AG09319 (cell line): ENCODE results near the gene PDE4D.

Experiments
- DNase-seq: peaks from one replicate; pipeline ENCODE4 v3.0.0-alpha.2; 2010; ENCODE audit warnings: low read depth; ENCODE audit errors: extremely low read depth
- CTCF ChIP-seq: IDR thresholded peaks from 2 replicates; pipeline ENCODE4 v1.5.1; 2011; ENCODE audit warnings: low read depth, mild to moderate bottlenecking, inconsistent platforms, low read length, moderate library complexity

Gene PDE4D

GRCh38 chr5:59485629-59486439 lies 407.7 kb downstream of the PDE4D start:
- TF ChIP-seq CTCF = no peak
- DNase-seq = no peak

- DNase-seq = no peak
- TF ChIP-seq CTCF = no peak
These were observed 408.4 kb downstream of the PDE4D start for GRCh38 chr5:59485107-59485506.

GRCh38 chr5:59484618-59485017 lies 408.9 kb downstream of the PDE4D start:
- DNase-seq = no peak
- no peak for TF ChIP-seq CTCF

GRCh38 chr5:59483971-59484472 lies 409.5 kb downstream of the PDE4D start:
- TF ChIP-seq CTCF = no peak
- no peak for DNase-seq

- TF ChIP-seq CTCF = no peak
- DNase-seq = no peak
These were observed 414.4 kb downstream of the PDE4D start for GRCh38 chr5:59479086-59479485.

GRCh38 chr5:59474324-59474723 lies 419.2 kb downstream of the PDE4D start:
- TF ChIP-seq CTCF = no peak
- DNase-seq = no peak

- TF ChIP-seq CTCF = no peak
- no peak for DNase-seq
These were observed 419.9 kb downstream of the PDE4D start for GRCh38 chr5:59473611-59474010.
